OCI-LY1 (cell line): ENCODE results near the gene AGTPBP1.

ENCODE experiments used
- CTCF ChIP-seq: fragments of 200-600 bp; sonication (generic), shearing (Covaris generic); IDR thresholded peaks from 2 replicates; pipeline ENCODE4 v1.5.1; 2017; ENCODE audit warnings: mild to moderate bottlenecking, antibody characterized with exemption, low read length, moderate library complexity, mixed read lengths
- EZH2 ChIP-seq: fragments of 200-600 bp; sonication (generic), shearing (Covaris generic); IDR thresholded peaks from 2 replicates; pipeline ENCODE4 v1.8.0; 2017; ENCODE audit warnings: borderline replicate concordance, mixed run types, mild to moderate bottlenecking, antibody characterized with exemption, low read length, moderate library complexity, mixed read lengths

GRCh38 chr9:85647571-85647970, 94.2 kb downstream of the AGTPBP1 start:
- TF ChIP-seq EZH2: no peak
- no peak for TF ChIP-seq CTCF
